ENCODE measurements around the gene EIF3L.
A peak's percentile ranks its signal among the peaks of the same experiment; 100 is the strongest.

Gene EIF3L

GRCh38 chr22:37817705-37818408 is 31.4 kb upstream of the EIF3L start:
- DNase-seq, result peak in 1 of 2 experiments; percentile 51

GRCh38 chr22:37818409-37819104 is 30.7 kb upstream of the EIF3L start:
- no peak for DNase-seq

- DNase-seq, result no peak
Observed at GRCh38 chr22:37819105-37819433, 30.1 kb upstream of the EIF3L start.

GRCh38 chr22:37820350-37820749 is 28.9 kb upstream of the EIF3L start:
- DNase-seq, result no peak

- no peak for DNase-seq
Observed at GRCh38 chr22:37822079-37822833, 27.0 kb upstream of the EIF3L start.

GRCh38 chr22:37823134-37823985 is 25.9 kb upstream of the EIF3L start, which contains the start of gene GALR3:
Gene GALR3 (plus strand): TSS chr22:37823382. CDS start chr22:37823407, 25 bp downstream.
- DNase-seq, result no peak

GRCh38 chr22:37824674-37825641 is 24.3 kb upstream of the EIF3L start:
- DNase-seq, result no peak

- no peak for DNase-seq
Observed at GRCh38 chr22:37827056-37827455, 22.2 kb upstream of the EIF3L start.

- DNase-seq, result no peak
Observed at GRCh38 chr22:37830093-37830842, 19.0 kb upstream of the EIF3L start.

- DNase-seq, result no peak
Observed at GRCh38 chr22:37831472-37831871, 17.7 kb upstream of the EIF3L start.

- no peak for DNase-seq
Observed at GRCh38 chr22:37832022-37832857, 17.0 kb upstream of the EIF3L start.

- DNase-seq, result no peak
Observed at GRCh38 chr22:37842015-37842793, 7.0 kb upstream of the EIF3L start.

GRCh38 chr22:37843741-37844089 is 5.5 kb upstream of the EIF3L start:
- DNase-seq, result no peak

GRCh38 chr22:37844904-37845329 is 4.3 kb upstream of the EIF3L start:
- DNase-seq, result no peak

- no peak for DNase-seq
Observed at GRCh38 chr22:37846433-37846832, 2.8 kb upstream of the EIF3L start.

GRCh38 chr22:37848587-37849088 is 581 bp upstream of the EIF3L start:
- no peak for DNase-seq

GRCh38 chr22:37850801-37851200 is 1.6 kb downstream of the EIF3L start:
- no peak for DNase-seq

- DNase-seq, result no peak
Observed at GRCh38 chr22:37852418-37852817, 3.2 kb downstream of the EIF3L start.

- no peak for DNase-seq
Observed at GRCh38 chr22:37854946-37855345, 5.7 kb downstream of the EIF3L start.

Measured in NCI-H187 (cell line).